Naive thymus-derived CD8-positive, alpha-beta T cell (primary cell): Measurements from ENCODE around the gene LSM5. TPM values are rescaled to one million over a fixed set of nuclear protein-coding genes. Genes with fewer than 3 reads are reported as not detected.

Experiments used
- ATAC-seq, 2 donors: fragments of 150-1000 bp; cut with Tn5 transposase in 1 of 2; sonication (Bioruptor Pico), chemical (Tn5 transposase) in 1 of 2; 1 replicate in 1 of 2; 2 replicates in 1 of 2; pipeline ENCODE4 v1.10.0; 2021; ENCODE audit warnings: mild to moderate bottlenecking in 2 of 2, moderate library complexity in 2 of 2
- POLR2A ChIA-PET: fragments of 350-600 bp; sonication (Branson Sonifier 250); formaldehyde crosslinking; loops from one replicate; lab custom pipeline; 2021; ENCODE audit warnings: antibody characterized with exemption; lab: Charles Lee
- DNase-seq, 10 donors: peaks; one replicate each; pipeline versions ENCODE4 v3.0.0 to v3.0.0-alpha.2; 2020 to 2022
- H3K27ac Mint-ChIP-seq, 10 donors: one replicate each; pipeline ENCODE4 v1.8.0; 2020 to 2022; ENCODE audit warnings: mild to moderate bottlenecking in 10 of 10, mixed read lengths in 10 of 10, moderate library complexity in 4 of 10, inconsistent platforms in 1 of 10
- H3K27me3 Mint-ChIP-seq, 5 donors: one replicate each; pipeline ENCODE4 v1.8.0; 2021 to 2022; ENCODE audit warnings: mixed read lengths in 5 of 5
- H3K36me3 Mint-ChIP-seq, 3 donors: one replicate each; pipeline ENCODE4 v1.8.0; 2020 to 2022; ENCODE audit warnings: mixed read lengths in 3 of 3, mild to moderate bottlenecking in 2 of 3, inconsistent platforms in 1 of 3
- H3K4me1 Mint-ChIP-seq, 4 donors: one replicate each; pipeline ENCODE4 v1.8.0; 2021 to 2022; ENCODE audit warnings: mixed read lengths in 4 of 4
- H3K4me3 Mint-ChIP-seq, 10 donors: one replicate each; pipeline ENCODE4 v1.8.0; 2020 to 2022; ENCODE audit warnings: mild to moderate bottlenecking in 10 of 10, mixed read lengths in 10 of 10, moderate library complexity in 6 of 10, inconsistent platforms in 1 of 10
- H3K9me3 Mint-ChIP-seq, 9 donors: one replicate each; pipeline ENCODE4 v1.8.0; 2020 to 2022; ENCODE audit warnings: mixed read lengths in 9 of 9, mild to moderate bottlenecking in 3 of 9, inconsistent platforms in 1 of 9, moderate library complexity in 1 of 9
- polyA plus RNA-seq, 3 donors: library from polyadenylated mRNA; unstranded; fragments of 300-500 nt; fragmentation: Illumina TruSeq; gene quantifications; one replicate each; pipeline ENCODE4 v1.2.3, GENCODE V29; 2021
- total RNA-seq, 8 experiments: library from RNA in 2 of 8; stranded (reverse) in 2 of 8; gene quantifications; one replicate each; pipeline ENCODE4 v1.2.3 and lab custom pipeline; 2021 to 2026

The LSM5 gene
- total and polyA plus RNA-seq, 5 experiments from 2014 or later, result 45.9 to 179 (median 141) TPM

DNA sequence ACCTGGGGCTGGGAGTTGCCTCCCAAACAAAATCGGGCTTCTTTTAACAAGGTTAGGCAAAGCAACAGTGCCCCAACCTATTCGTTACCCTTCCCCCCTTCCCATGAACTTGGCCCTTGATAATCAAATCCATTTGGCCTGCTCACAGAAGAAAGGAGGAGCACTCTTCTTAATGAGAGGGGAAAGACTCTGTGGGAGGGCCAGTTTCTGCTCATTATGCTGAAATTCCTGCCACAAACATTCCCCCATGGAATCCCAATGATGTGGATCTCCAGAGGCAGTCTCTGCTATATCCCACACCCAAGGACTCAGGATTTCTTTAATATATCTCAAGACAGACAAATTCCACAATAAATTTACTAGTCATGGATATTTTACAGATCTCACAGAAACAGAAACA lies 43.0 kb downstream of the LSM5 start:
- H3K4me3 Mint-ChIP-seq, result no peak overlapping the region
- no peak overlapping the region for H3K27ac Mint-ChIP-seq
- POLR2A ChIA-PET, result no interaction called here
- peaks cover 7 to 20% (median 14%) of the 10 kb centered on the region in 5 donors for H3K27me3 Mint-ChIP-seq
- no peak for ATAC-seq
- peaks cover 0 to 1% (median 0%) of the 10 kb centered on the region in 4 donors for H3K4me1 Mint-ChIP-seq
- no peaks in the 10 kb centered on the region for H3K36me3 Mint-ChIP-seq
- no peak for DNase-seq
- H3K9me3 Mint-ChIP-seq, result peaks cover 0 to 19% (median 5%) of the 10 kb centered on the region in 9 donors

DNA sequence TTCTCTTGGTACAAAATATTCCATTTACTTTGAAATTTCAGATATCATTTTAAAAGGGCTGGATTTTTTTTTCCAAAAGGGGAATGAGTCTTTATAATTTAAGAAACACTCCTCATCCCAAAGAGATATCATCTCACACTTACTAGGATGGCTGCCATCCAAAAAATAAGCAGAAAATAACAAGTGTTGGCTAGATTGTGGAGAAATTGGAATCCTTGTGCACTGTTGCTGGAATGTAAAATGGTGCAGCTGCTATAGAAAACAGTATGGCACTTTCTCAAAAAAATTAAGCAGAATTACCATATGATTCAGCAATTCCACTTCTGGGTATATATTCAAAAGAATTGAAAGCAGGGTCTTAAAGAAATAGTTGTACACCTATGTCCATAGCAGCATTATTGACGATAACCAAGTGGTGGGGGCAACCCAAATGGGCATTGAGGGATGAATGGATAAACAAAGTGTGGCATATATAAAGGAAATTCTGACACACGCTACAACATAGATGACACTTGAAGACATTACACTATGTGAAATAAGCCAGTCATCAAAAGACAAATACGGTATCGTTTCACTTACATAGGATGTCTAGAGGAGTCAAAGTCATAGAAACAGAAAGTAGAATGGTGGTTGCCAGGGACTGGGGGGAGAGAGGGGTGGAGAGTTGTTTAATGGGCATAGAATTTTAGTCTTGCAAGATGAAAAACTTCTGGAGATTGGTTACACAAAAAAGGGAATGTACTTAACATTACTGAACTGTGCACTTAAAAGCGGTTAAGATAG lies 53.8 kb downstream of the LSM5 start:
- Mint-ChIP-seq H3K4me3 (no peak overlapping the region), H3K27ac (no peak overlapping the region)
- POLR2A ChIA-PET, result no interaction called here

More for the DNA sequence above, 53.8 kb downstream of the LSM5 start:
- Mint-ChIP-seq H3K9me3 (peaks cover 0 to 10% (median 0%) of the 10 kb centered on the region in 9 donors), H3K36me3 (peaks cover 0 to 5% (median 0%) of the 10 kb centered on the region in 3 donors), H3K4me1 (no peaks in the 10 kb centered on the region), H3K27me3 (peaks cover 7 to 30% (median 19%) of the 10 kb centered on the region in 5 donors)
- DNase-seq (no peak), ATAC-seq (no peak)

Other genes starting within 250 kb of the LSM5 start
- gene AVL9, start 5.1 kb upstream of the LSM5 start, total RNA-seq, result 10 to 100 TPM; 44.5 to 45.3 TPM
- gene AVL9, start 5.1 kb upstream of the LSM5 start, polyA plus RNA-seq, result 10 to 100 TPM; 10.4 to 13.4 (median 12.5) TPM